Measurements from ENCODE around the gene SKIC3. TPM values are rescaled to one million over a fixed set of nuclear protein-coding genes. Genes with fewer than 3 reads are reported as not detected.

The SKIC3 gene
- total RNA-seq, 2 donors from 2014 or later, result 69.1 to 84.4 TPM

- H3K4me1 Mint-ChIP-seq, result no peaks in the 10 kb centered on the region
Observed at GRCh38 chr5:95518417-95518816, 36.4 kb downstream of the SKIC3 start.

GRCh38 chr5:95511606-95512005, 43.2 kb downstream of the SKIC3 start:
- no peak overlapping the region for H3K27ac Mint-ChIP-seq
- peaks cover 99% of the 10 kb centered on the region for H3K36me3 Mint-ChIP-seq (ENCODE audit: low read depth)
- no peaks in the 10 kb centered on the region for H3K9me3 Mint-ChIP-seq
- no peak for ATAC-seq (replicated peaks)
- no peaks in the 10 kb centered on the region for H3K4me1 Mint-ChIP-seq
- H3K4me3 Mint-ChIP-seq, result no peak overlapping the region
- no peaks in the 10 kb centered on the region for H3K27me3 Mint-ChIP-seq

More at GRCh38 chr5:95518417-95518816, 36.4 kb downstream of the SKIC3 start:
- H3K4me3 Mint-ChIP-seq, result no peak overlapping the region
- ATAC-seq (replicated peaks), result no peak
- no peaks in the 10 kb centered on the region for H3K9me3 Mint-ChIP-seq
- no peak overlapping the region for H3K27ac Mint-ChIP-seq
- peaks cover 95% of the 10 kb centered on the region for H3K36me3 Mint-ChIP-seq (ENCODE audit: low read depth)
- no peaks in the 10 kb centered on the region for H3K27me3 Mint-ChIP-seq

- H3K27me3 Mint-ChIP-seq, result no peaks in the 10 kb centered on the region
- H3K4me3 Mint-ChIP-seq, result no peak overlapping the region
- H3K4me1 Mint-ChIP-seq, result no peaks in the 10 kb centered on the region
- peak overlapping the region; percentile 14 for H3K27ac Mint-ChIP-seq
- peaks cover 97% of the 10 kb centered on the region for H3K36me3 Mint-ChIP-seq (ENCODE audit: low read depth)
- H3K9me3 Mint-ChIP-seq, result no peaks in the 10 kb centered on the region
- no peak for ATAC-seq (replicated peaks)
Observed at GRCh38 chr5:95508550-95508949, 46.2 kb downstream of the SKIC3 start.

Other genes with a start within 250 kb of the SKIC3 start
- gene FAM81B, start 163.6 kb downstream of the SKIC3 start, total RNA-seq, result not detected
- 1 to 10 TPM; 7.4 to 7.8 TPM for gene ARSK, start 124 bp upstream of the SKIC3 start, total RNA-seq
- gene GPR150, start 65.1 kb upstream of the SKIC3 start, total RNA-seq, result under 1 TPM; 0.35 to 0.61 TPM
- 1 to 10 TPM; 4.2 to 9.3 TPM for gene RFESD, start 91.8 kb upstream of the SKIC3 start, total RNA-seq
- gene SPATA9, start 128.0 kb upstream of the SKIC3 start, total RNA-seq, result not detected
- 1 to 10 TPM in 1 of 2 donors, under 1 TPM in 1; 0.95 to 2.1 TPM for gene RHOBTB3, start 176.4 kb upstream of the SKIC3 start, total RNA-seq

All from activated T-helper 17 cell treated with anti-CD3 and anti-CD28 coated beads, Interleukin-2, amount 50 U/mL, for 72 hours (primary cell).